Measurements from ENCODE around the gene TBCD.
A peak's percentile ranks its signal among the peaks of the same experiment; 100 is the strongest.

The TBCD gene

DNA sequence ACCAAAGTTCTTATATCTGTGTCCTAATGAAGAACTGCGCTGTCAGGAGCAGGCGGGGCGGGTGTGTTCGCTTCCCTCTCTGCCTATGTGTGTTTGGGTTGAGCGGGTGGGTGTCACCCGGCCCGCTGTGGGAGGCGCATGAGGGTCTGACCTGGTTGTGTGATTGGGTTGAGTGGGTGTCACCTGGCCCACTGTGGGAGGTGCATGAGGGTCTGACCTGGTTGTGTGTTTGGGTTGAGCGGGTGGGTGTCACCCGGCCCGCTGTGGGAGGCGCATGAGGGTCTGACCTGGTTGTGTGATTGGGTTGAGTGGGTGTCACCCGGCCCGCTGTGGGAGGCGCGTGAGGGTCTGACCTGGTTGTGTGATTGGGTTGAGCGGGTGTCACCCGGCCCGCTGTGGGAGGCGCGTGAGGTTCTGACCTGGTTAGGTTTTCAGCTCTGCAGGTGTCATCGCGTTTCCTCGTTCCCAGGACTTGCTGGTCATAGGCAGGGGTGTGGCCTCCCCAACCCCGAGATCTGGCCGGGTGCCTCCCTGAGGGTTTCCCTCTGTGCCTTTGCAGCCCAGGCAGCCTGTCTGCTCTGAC is 157.5 kb downstream of the TBCD start:
- DNase-seq, result no peak

GRCh38 chr17:82910041-82910481 is 158.2 kb downstream of the TBCD start:
- no peak for DNase-seq

DNA sequence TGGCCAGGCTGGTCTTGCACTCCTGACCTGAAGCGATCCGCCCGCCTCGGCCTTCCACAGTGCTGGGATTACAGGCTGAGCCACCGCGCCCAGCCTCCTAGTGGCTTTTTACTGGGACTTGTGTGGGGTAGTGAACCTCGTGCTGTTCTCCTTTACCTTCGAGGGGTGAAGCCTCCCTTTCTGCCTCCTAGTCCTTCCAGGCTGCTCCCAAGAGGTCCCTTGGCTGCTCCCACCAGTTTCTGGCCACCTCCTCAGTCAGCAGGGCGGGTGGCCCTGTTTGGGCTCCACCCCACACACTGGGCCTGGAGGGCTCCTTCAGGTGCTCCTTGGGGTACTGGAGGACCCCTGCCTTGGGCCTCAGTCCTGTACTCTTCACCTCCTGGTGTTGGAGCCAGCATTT is 158.9 kb downstream of the TBCD start:
- DNase-seq, result no peak

- no peak for DNase-seq
Observed at GRCh38 chr17:82911822-82912221, 160.0 kb downstream of the TBCD start.

GRCh38 chr17:82912484-82913089 is 160.7 kb downstream of the TBCD start:
- no peak for DNase-seq

- no peak for DNase-seq
Observed at GRCh38 chr17:82913304-82914043, 161.6 kb downstream of the TBCD start.

- DNase-seq, result no peak
Observed at GRCh38 chr17:82914375-82914774, 162.5 kb downstream of the TBCD start.

DNA sequence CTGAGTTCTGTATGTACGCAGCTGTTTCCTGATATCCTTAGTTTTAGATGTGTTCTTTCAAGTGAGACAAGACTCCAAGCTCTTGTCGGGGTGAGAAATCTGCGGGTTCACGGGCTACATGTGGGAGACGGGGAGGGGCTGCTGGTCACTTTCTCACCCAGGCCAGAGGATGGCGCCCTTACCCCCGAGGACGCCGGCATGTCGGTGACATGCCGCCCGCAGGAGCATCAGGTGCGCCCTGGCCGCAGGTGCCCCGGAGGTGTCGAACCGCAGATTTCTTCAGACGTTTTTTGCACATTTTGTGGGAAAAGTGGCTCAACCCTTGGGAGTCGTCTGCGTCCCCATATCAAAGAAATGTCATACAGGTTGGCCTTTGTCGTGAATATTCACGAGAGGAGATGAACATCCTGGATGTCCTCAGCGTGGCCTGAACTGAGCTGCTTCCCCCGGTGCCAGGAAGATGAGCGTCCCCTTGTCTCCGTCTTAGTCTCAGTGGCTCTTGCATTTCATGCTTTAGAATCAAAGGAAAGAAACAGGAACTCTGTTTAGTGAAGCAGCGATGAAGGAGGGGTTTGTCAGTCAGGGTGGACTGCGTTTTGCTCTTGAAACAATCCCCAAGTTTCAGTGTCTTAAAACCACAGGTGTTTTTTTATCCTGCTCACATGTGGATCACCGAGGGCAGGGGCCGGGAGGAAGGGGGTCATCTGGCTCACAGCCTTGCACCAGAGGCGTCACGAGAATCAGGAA is 163.3 kb downstream of the TBCD start:
- no peak for DNase-seq

DNA sequence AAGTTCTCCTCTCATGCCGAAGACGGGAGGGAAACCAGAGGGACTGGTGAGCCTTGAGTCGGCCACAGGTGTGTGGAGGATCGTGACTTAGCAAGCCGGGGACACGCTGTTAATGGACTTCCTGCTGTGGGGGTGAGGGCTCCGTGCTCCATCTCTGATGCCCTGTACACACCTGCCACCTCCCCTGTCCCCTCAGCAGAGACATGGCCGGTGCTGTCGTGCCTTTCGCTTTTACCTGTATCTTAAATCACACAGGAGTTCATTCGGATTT is 163.8 kb downstream of the TBCD start:
- DNase-seq, result no peak

GRCh38 chr17:82917699-82918345 is 166.0 kb downstream of the TBCD start:
- peak; percentile 47 to 49 for DNase-seq

- no peak for DNase-seq
Observed at GRCh38 chr17:82918508-82918907, 166.6 kb downstream of the TBCD start.

GRCh38 chr17:82920150-82920549 is 168.3 kb downstream of the TBCD start:
- DNase-seq, result no peak

DNA sequence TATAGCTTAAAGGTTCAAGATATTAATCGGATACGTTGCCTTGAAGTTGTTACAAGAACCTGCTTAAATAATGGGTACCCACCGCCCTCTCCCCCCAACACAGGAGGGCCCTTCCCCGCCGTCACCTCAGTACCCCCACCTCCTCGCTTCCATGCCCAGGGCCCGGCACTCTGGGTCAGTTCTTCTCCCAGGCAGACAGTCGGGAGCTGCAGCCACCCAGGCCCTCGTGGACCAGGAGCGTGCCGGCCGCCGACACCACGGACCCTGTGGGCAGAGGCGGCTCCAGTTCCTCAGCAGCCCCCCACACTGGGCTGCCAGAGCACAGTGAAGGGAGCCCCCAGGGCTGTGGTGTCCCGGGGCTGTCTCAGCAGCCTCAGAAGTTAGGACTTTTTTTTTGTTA is 168.8 kb downstream of the TBCD start:
- DNase-seq, result no peak

DNA sequence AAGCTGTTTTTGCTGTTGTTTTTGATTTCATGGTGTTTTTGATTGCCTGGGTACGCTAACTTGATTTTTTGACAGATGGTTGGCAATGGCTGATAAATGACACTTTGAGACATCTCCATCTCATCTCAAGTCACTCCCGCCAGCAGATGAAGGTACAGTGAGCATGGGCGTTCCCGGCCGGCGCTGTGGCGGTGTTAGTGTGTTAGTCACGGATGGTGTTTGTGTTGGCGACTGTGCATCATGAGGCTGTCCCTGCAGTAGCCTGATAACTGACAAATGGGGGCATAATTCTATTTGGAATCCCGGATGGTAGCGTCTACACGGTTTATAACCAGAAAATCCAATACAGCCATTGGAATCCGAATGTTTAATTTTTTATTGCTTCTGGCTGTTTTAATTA is 169.6 kb downstream of the TBCD start:
- DNase-seq, result no peak

DNA sequence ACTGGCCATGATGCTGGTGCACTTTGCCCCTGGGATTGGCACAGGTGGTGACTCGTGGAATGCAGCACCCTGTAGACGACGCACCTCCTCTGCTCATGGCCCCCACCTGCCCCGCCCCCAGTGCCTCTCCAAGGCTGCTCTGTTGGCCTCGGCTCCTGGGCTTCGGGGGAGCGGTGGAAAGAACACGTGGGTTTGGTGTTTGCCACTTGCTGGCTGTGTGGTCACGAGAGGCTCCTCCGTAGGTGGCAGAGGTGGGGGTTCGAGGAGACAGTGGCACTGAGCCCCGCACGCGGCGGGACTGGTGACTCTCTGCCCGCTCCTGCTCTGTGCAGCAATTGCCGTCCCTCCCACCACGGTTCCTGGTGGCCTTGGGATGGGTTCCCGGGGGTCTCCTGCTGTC is 170.8 kb downstream of the TBCD start:
- no peak for DNase-seq

DNA sequence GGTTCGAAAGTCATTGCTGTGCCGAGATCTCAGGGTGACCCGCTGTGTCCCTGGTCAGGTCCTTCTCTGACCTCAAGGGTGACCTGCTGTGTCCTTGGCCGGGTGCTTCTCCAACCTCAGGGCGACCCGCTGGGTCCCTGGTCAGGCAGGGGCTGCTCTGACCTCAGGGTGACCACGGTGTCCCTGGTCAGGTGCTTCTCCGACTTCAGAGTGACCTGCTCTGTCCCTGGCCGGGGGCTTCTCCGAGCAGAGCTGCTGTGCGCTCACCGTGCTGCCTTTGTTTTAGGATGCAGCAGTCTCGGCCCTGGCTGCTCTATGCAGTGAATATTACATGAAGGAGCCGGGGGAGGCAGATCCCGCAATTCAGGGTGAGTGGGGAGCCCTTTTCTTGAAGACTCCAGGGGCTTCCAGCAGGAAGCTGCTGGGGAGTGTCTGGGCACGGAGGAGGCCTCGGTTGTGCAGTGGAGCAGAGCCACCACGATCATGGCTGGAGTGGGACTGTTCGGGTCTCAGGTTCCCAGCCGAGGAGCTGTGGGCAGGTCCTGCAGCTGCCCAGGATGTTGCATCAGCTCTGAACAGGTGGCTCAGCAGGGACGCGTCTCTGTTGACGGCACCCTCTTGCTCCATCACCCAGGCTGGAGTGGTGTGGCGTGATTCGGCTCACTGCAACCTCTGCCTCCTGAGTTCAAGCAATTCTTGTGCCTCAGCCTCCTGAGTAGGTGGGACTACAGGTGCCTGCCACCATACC is 171.7 kb downstream of the TBCD start:
- no peak for DNase-seq

DNA sequence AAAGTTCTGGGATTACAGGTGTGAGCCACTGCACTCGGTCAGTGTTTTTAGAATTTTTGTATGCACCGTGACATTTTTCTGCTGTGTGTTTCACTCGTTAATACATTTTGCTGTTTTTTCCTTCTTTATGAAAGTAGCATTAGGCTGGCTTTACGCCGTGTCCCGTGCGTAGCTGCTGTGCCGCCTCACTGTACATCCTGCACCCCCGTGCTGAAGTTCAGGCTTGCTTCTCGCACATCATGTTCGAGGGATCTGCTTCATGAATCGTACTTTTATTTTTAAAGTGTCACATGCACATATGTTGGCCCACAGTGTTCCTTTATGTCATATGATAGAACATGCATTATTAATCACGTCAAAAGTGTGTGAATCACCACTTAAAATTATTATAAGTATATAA is 172.3 kb downstream of the TBCD start:
- no peak for DNase-seq

GRCh38 chr17:82924812-82925211 is 172.9 kb downstream of the TBCD start:
- no peak for DNase-seq

DNA sequence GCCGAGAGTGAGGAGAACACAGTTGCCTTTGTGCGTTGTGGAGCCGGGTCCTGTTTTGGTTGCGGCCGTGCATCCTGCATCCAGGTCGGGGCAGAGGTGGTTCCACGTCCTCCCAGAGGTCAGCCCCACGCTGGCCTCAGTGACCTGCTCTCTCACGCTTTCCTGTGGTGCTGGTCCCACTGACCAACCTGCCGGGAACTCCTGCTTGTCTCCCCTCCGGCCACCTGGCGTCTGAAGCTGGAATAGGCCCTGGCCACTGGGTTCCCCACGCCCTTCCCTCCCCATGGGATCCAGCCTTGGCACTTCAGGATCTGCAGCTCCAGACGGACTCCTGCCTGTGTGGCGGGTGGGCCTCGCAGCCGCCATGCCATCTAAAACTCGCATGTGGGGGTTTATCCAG is 173.5 kb downstream of the TBCD start:
- no peak for DNase-seq

- DNase-seq, result no peak
Observed at GRCh38 chr17:82926081-82926480, 174.2 kb downstream of the TBCD start.

- no peak for DNase-seq
Observed at GRCh38 chr17:82926716-82927115, 174.9 kb downstream of the TBCD start.

GRCh38 chr17:82927311-82927660 is 175.4 kb downstream of the TBCD start:
- DNase-seq, result no peak

All from stimulated activated CD4-positive, alpha-beta T cell treated with anti-CD3 and anti-CD28 coated beads, Interleukin-2, amount 100 ng/mL, for 24 hours (primary cell).